ENCODE data around the gene FOXL1.
"Not testable (repeated sequence)": the region's sequence is repeated elsewhere in the genome, so short reads cannot be mapped to it uniquely, and the experiment has no call there.

FOXL1 gene

GRCh38 chr16:86580791-86581170 lies 2.4 kb downstream of the FOXL1 start:
- DNase-seq (ENCODE audit: low read depth in 2 of 2) = no peak

- no peak for DNase-seq (ENCODE audit: low read depth in 2 of 2)
These were observed 3.1 kb downstream of the FOXL1 start for GRCh38 chr16:86581458-86581857.

GRCh38 chr16:86584071-86584685 lies 5.8 kb downstream of the FOXL1 start:
- no peak for DNase-seq (ENCODE audit: low read depth in 2 of 2)

GRCh38 chr16:86584726-86585721 lies 6.7 kb downstream of the FOXL1 start:
- DNase-seq (ENCODE audit: low read depth in 2 of 2) = no peak

- DNase-seq (ENCODE audit: low read depth in 2 of 2) = no peak
These were observed 7.7 kb downstream of the FOXL1 start for GRCh38 chr16:86585821-86586611.

- DNase-seq (ENCODE audit: low read depth in 2 of 2) = no peak
These were observed 9.1 kb downstream of the FOXL1 start for GRCh38 chr16:86587487-86587886.

GRCh38 chr16:86587955-86588354 lies 9.6 kb downstream of the FOXL1 start:
- DNase-seq (ENCODE audit: low read depth in 2 of 2) = not testable (repeated sequence)

GRCh38 chr16:86590501-86591144 lies 12.3 kb downstream of the FOXL1 start:
- no peak for DNase-seq (ENCODE audit: low read depth in 2 of 2)

- no peak for DNase-seq (ENCODE audit: low read depth in 2 of 2)
These were observed 12.9 kb downstream of the FOXL1 start for GRCh38 chr16:86591270-86591669.

- DNase-seq (ENCODE audit: low read depth in 2 of 2) = no peak
These were observed 15.7 kb downstream of the FOXL1 start for GRCh38 chr16:86593913-86594620.

- DNase-seq (ENCODE audit: low read depth in 2 of 2) = no peak
These were observed 16.4 kb downstream of the FOXL1 start for GRCh38 chr16:86594721-86595120.

GRCh38 chr16:86595983-86596605 lies 17.7 kb downstream of the FOXL1 start:
- DNase-seq (ENCODE audit: low read depth in 2 of 2) = no peak

- DNase-seq (ENCODE audit: low read depth in 2 of 2) = no peak
These were observed 19.0 kb downstream of the FOXL1 start for GRCh38 chr16:86597126-86597879.

- DNase-seq (ENCODE audit: low read depth in 2 of 2) = no peak
These were observed 19.7 kb downstream of the FOXL1 start for GRCh38 chr16:86597880-86598606.

GRCh38 chr16:86598607-86599565 lies 20.5 kb downstream of the FOXL1 start:
- DNase-seq (ENCODE audit: low read depth in 2 of 2) = no peak

GRCh38 chr16:86601356-86601755 lies 23.0 kb downstream of the FOXL1 start:
- no peak for DNase-seq (ENCODE audit: low read depth in 2 of 2)

- no peak for DNase-seq (ENCODE audit: low read depth in 2 of 2)
These were observed 24.2 kb downstream of the FOXL1 start for GRCh38 chr16:86602521-86602920.

Data from stimulated activated CD8-positive, alpha-beta memory T cell treated with anti-CD3 and anti-CD28 coated beads, Interleukin-15, amount 100 ng/mL, for 48 hours (primary cell).